HAP-1 (cell line): ENCODE results near the gene RAD52.

Source experiments
- DNase-seq, 2 experiments: peaks; one replicate each; pipeline ENCODE4 v3.0.0-alpha.2; 2016 to 2020; ENCODE audit warnings: low spot score in 2 of 2
- H3K27me3 ChIP-seq: fragments of 250-450 bp; sonication (Bioruptor Pico); 2 replicates; pipeline ENCODE4 v1.5.1; 2020; ENCODE audit warnings: low read depth, mild to moderate bottlenecking, moderate library complexity
- H3K36me3 ChIP-seq: fragments of 250-450 bp; sonication (Bioruptor Pico); replicated peaks from 2 replicates; pipeline ENCODE4 v1.5.1; 2020; ENCODE audit warnings: mild to moderate bottlenecking
- H3K4me1 ChIP-seq: fragments of 250-450 bp; sonication (Bioruptor Pico); 2 replicates; pipeline ENCODE4 v1.5.1; 2020; ENCODE audit warnings: mild to moderate bottlenecking
- H3K4me3 ChIP-seq: fragments of 250-450 bp; sonication (Bioruptor Pico); 2 replicates; pipeline ENCODE4 v1.5.1; 2020; ENCODE audit warnings: mild to moderate bottlenecking, moderate library complexity
- H3K9me3 ChIP-seq: fragments of 250-450 bp; sonication (Bioruptor Pico); 2 replicates; pipeline ENCODE4 v1.5.1; 2020; ENCODE audit warnings: mild to moderate bottlenecking, moderate library complexity
- in situ Hi-C: fragments of 300-500 bp; cut with MboI; formaldehyde crosslinking; loops from 3 replicates; pipeline ENCODE4 v1.14.3; 2020; ENCODE audit warnings: low sequenced_read_pairs, inconsistent platforms, mixed read lengths

The RAD52 gene

DNA sequence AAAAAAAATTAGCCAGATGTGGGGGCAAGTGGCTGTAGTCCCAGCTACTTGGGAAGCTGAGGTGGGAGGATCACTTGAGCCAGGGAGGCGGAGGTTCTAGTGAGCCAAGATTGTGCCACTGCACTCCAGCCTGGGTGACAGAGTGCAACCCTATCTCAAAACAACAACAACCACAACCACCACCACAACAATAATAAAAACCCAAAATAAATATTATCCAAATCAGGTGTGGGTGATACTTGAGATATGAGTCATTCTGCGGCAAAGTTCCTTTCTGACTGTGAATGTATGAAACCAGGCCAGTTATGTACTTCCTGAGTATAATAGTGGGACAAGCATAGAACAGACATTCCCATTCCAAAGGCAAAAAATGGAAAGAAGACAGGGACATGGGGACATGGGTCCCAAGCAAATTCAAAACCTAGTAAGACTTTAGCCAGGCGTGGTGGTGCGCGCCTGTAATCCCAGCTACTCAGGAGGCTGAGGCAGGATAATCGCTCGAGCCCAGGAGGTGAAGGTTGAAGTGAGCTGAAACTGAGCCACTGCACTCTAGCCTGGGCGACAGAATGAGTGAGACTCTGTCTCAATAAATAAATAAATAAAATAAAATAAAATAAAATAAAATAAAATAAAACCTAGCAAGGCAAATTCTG is 31.8 kb upstream of the RAD52 start:
- in situ Hi-C loops, result no loop called here
- Histone ChIP-seq H3K4me1 (no peaks in the 10 kb centered on the region), H3K27me3 (no peaks in the 10 kb centered on the region), H3K36me3 (no peaks in the 10 kb centered on the region), H3K4me3 (no peak overlapping the region), H3K9me3 (no peaks in the 10 kb centered on the region)
- DNase-seq, result no peak

DNA sequence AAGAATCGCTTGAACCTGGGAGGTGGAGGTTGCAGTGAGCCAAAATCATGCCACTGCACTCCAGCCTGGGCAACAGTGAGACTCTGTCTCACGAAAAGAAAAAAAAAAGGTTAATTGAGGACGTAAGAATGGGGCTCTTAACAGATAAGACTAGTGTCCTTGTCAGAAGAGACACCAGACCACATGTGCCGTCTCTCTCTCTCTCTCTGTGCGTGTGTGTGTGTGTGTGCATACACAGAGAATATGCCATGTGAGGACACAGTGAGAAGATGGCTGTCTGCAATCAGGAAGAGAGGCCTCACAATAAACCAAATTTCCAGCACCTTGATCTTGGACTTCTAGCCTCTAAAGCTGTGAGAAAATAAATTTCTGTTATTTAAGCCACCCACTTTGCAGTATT is 29.9 kb upstream of the RAD52 start:
- no peak for DNase-seq
- Histone ChIP-seq H3K4me3 (no peak overlapping the region), H3K27me3 (no peaks in the 10 kb centered on the region), H3K4me1 (no peaks in the 10 kb centered on the region), H3K9me3 (no peaks in the 10 kb centered on the region), H3K36me3 (no peaks in the 10 kb centered on the region)
- in situ Hi-C loops, result no loop called here

- Histone ChIP-seq H3K9me3 (no peaks in the 10 kb centered on the region), H3K4me3 (no peak overlapping the region), H3K36me3 (no peaks in the 10 kb centered on the region), H3K4me1 (no peaks in the 10 kb centered on the region), H3K27me3 (no peaks in the 10 kb centered on the region)
- DNase-seq, result no peak
- in situ Hi-C loops, result no loop called here
Measured at GRCh38 chr12:977156-977555, 27.7 kb upstream of the RAD52 start.

DNA sequence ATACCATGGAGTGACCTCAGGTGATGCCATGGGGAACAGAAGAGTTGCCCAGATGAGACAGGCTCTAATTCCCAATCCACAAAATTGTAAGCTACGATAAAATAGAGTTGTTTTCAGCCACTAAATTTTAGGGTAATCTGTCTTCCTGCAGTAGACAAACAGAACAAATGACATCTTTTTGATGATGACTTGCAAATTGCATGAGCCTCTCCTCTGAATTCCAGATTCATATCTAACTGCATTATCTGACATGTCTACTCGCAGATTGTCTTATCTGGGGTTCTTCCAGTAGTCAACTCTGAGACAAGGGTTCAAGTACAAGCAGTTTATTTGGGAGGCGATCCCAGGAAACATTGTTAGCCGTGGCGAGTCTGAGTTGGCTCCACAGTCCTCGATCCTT is 27.1 kb upstream of the RAD52 start:
- in situ Hi-C loops, result no loop called here
- Histone ChIP-seq H3K27me3 (no peaks in the 10 kb centered on the region), H3K4me1 (no peaks in the 10 kb centered on the region), H3K9me3 (no peaks in the 10 kb centered on the region), H3K4me3 (no peak overlapping the region), H3K36me3 (no peaks in the 10 kb centered on the region)
- no peak for DNase-seq

DNA sequence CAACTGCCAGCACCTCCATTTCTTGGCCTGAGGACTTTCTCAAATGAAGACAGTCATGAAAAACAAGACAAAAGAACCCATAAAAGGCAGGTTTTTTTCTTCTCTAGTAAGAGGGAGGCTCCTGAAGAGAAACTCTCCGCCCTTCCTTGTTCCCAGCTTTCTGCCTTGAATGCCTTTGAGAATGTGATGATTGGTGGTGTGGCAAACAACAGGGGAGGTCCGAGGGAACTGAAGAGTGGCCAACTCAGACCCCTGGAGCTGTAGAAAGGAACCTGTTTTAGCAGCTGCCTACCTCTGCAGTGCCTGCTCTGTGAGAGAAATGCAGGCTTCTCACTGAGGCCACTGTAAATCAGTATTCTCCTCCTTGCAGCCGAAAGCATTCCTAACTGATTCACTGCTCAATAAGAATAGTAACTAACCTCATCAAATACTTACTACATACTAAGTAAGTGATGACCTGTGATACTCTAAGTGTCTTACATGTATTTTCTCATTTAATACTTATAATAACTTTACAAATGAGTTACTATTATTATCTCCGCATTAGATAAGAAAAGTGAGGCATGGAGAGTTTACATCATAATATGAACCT is 24.9 kb upstream of the RAD52 start:
- H3K4me1 ChIP-seq, result no peaks in the 10 kb centered on the region
- in situ Hi-C loops, result no loop called here
- H3K9me3 ChIP-seq, result no peaks in the 10 kb centered on the region
- DNase-seq, result no peak
- H3K4me3 ChIP-seq, result no peak overlapping the region
- H3K36me3 ChIP-seq, result no peaks in the 10 kb centered on the region
- no peaks in the 10 kb centered on the region for H3K27me3 ChIP-seq

- peaks cover 6% of the 10 kb centered on the region for H3K4me1 ChIP-seq
- H3K27me3 ChIP-seq, result no peaks in the 10 kb centered on the region
- H3K36me3 ChIP-seq, result no peaks in the 10 kb centered on the region
- no peaks in the 10 kb centered on the region for H3K9me3 ChIP-seq
- in situ Hi-C loops, result no loop called here
- DNase-seq, result no peak
- no peak overlapping the region for H3K4me3 ChIP-seq
Measured at GRCh38 chr12:971991-972390, 22.5 kb upstream of the RAD52 start.

DNA sequence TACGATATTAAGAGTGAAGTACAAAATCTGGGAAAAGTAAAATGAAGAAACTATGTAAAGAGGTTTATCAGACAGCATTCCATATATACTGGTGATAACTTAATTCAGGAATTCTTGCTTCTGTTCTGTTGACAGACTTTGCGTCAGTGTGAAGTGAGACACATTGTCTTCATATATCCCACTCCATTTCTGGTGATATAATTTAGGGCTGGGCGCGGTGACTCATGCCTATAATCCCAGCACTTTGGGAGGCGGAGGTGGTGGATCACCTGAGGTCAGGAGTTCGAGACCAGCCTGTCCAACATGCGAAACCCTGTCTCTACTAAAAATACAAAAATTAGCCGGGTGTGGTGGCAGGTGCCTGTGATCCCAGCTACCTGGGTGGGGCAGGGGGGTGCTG is 20.3 kb upstream of the RAD52 start:
- H3K4me1 ChIP-seq, result peaks cover 6% of the 10 kb centered on the region
- H3K27me3 ChIP-seq, result no peaks in the 10 kb centered on the region
- no peak overlapping the region for H3K4me3 ChIP-seq
- H3K36me3 ChIP-seq, result no peaks in the 10 kb centered on the region
- no peaks in the 10 kb centered on the region for H3K9me3 ChIP-seq
- in situ Hi-C loops, result no loop called here
- no peak for DNase-seq

- DNase-seq, result no peak
- in situ Hi-C loops, result no loop called here
- H3K36me3 ChIP-seq, result no peaks in the 10 kb centered on the region
- H3K27me3 ChIP-seq, result no peaks in the 10 kb centered on the region
- H3K4me1 ChIP-seq, result peaks cover 6% of the 10 kb centered on the region
- H3K4me3 ChIP-seq, result no peak overlapping the region
- no peaks in the 10 kb centered on the region for H3K9me3 ChIP-seq
Measured at GRCh38 chr12:968545-968944, 19.1 kb upstream of the RAD52 start.

DNA sequence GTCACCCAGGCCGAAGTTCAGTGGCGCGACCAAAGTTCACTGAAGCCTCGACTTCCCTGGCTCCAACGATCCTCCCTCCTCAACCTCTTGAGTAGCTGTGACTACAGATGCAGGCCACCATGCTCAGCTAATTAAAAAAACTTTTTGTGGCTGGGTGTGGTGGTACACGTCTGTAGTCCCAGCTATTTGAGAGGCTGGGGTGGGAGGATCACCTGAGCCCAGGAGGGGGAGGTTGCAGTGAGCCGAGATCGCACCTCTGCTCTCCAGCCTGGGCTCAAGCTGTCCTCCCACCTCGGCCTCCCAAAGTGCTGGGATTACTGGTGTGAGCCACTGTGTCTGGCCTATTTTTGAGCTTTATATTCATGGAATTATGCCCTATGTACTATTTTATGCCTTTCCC is 18.1 kb upstream of the RAD52 start:
- no peak for DNase-seq
- in situ Hi-C loops, result no loop called here

DNA sequence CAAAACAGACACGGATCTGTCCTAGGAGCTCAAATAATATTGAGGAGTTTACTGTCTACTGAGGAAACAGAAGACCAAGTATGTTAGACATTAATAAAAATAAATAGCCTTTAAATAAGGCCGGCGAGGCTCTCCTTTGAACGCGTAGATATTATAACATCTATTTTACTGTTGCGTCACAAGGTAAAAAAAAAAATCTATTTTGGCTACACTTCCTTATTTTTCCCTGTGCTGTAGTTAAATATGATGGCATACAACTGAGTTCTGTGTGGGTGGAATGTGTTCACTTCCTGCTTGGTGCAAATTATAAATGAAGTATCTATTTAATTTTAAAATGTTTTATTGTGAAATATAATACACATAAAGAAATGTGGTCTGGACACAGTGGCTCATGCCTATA is 17.2 kb upstream of the RAD52 start:
- no peaks in the 10 kb centered on the region for H3K27me3 ChIP-seq
- H3K9me3 ChIP-seq, result no peaks in the 10 kb centered on the region
- no peaks in the 10 kb centered on the region for H3K36me3 ChIP-seq
- no peak overlapping the region for H3K4me3 ChIP-seq
- no peak for DNase-seq
- in situ Hi-C loops, result no loop called here
- peaks cover 6% of the 10 kb centered on the region for H3K4me1 ChIP-seq

More for the DNA sequence above, 18.1 kb upstream of the RAD52 start:
- Histone ChIP-seq H3K4me3 (no peak overlapping the region), H3K4me1 (peaks cover 6% of the 10 kb centered on the region), H3K9me3 (no peaks in the 10 kb centered on the region), H3K36me3 (no peaks in the 10 kb centered on the region), H3K27me3 (no peaks in the 10 kb centered on the region)

GRCh38 chr12:958588-959123 is 9.2 kb upstream of the RAD52 start:
- Histone ChIP-seq H3K4me1 (peaks cover 13% of the 10 kb centered on the region), H3K36me3 (no peaks in the 10 kb centered on the region; the same call in 1 of the 2 replicates), H3K27me3 (no peaks in the 10 kb centered on the region), H3K4me3 (no peak overlapping the region), H3K9me3 (no peaks in the 10 kb centered on the region)
- in situ Hi-C loops, result no loop called here
- peak; percentile 71 to 82 for DNase-seq

DNA sequence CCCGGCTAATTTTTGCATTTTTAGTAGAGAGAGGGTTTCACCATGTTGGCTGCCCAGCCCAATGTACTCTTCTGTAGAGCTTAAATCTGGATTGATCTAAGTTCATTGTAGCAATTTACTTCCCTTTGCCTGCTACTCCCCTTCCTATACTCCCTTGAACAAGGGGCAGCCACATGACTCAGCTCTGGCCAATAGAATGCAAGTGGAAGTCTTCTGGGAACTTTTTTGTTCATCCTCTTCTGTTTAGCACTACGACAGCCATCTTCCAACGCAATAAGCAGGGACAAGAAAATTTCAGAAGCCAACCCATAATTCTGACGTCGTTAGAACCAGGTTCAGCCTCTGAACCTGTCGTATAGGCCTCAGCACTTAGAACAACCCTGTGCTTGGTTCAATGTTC is 6.4 kb upstream of the RAD52 start:
- H3K9me3 ChIP-seq, result no peaks in the 10 kb centered on the region
- in situ Hi-C loops, result no loop called here
- no peak for DNase-seq
- H3K27me3 ChIP-seq, result no peaks in the 10 kb centered on the region
- H3K4me1 ChIP-seq, result peaks cover 19% of the 10 kb centered on the region
- no peak overlapping the region for H3K4me3 ChIP-seq
- no peaks in the 10 kb centered on the region; the same call in 1 of the 2 replicates for H3K36me3 ChIP-seq

GRCh38 chr12:954741-955140 is 5.2 kb upstream of the RAD52 start:
- in situ Hi-C loops, result no loop called here
- peaks cover 19% of the 10 kb centered on the region for H3K4me1 ChIP-seq
- H3K9me3 ChIP-seq, result no peaks in the 10 kb centered on the region
- no peaks in the 10 kb centered on the region for H3K27me3 ChIP-seq
- no peaks in the 10 kb centered on the region; the same call in 1 of the 2 replicates for H3K36me3 ChIP-seq
- no peak overlapping the region for H3K4me3 ChIP-seq
- DNase-seq, result no peak

GRCh38 chr12:953776-954175 is 4.3 kb upstream of the RAD52 start:
- in situ Hi-C loops, result no loop called here
- Histone ChIP-seq H3K9me3 (no peaks in the 10 kb centered on the region), H3K36me3 (no peaks in the 10 kb centered on the region; the same call in none of the 2 replicates), H3K27me3 (no peaks in the 10 kb centered on the region), H3K4me3 (no peak overlapping the region), H3K4me1 (peaks cover 13% of the 10 kb centered on the region)
- DNase-seq, result no peak
